Dendritic cell treated with granulocyte-macrophage colony-stimulating factor and Interleukin-4, amounts not matched to agents 40 ng/mL and 50 ng/mL, for 4 days (primary cell): ENCODE data around the gene RNF208.

Experiments
- H3K27ac Mint-ChIP-seq: one replicate; pipeline ENCODE4 v1.8.0; 2022; ENCODE audit warnings: mild to moderate bottlenecking, mixed read lengths
- H3K27me3 Mint-ChIP-seq: one replicate; pipeline ENCODE4 v1.8.0; 2022; ENCODE audit warnings: mild to moderate bottlenecking, mixed read lengths
- H3K36me3 Mint-ChIP-seq: one replicate; pipeline ENCODE4 v1.8.0; 2022; ENCODE audit warnings: low read depth, mixed read lengths
- H3K4me1 Mint-ChIP-seq: one replicate; pipeline ENCODE4 v1.8.0; 2022; ENCODE audit warnings: low read depth, mixed read lengths
- H3K4me3 Mint-ChIP-seq: one replicate; pipeline ENCODE4 v1.8.0; 2022; ENCODE audit warnings: mild to moderate bottlenecking, moderate library complexity, mixed read lengths
- H3K9me3 Mint-ChIP-seq: one replicate; pipeline ENCODE4 v1.8.0; 2022; ENCODE audit warnings: mixed read lengths
- intact Hi-C: fragments of 100-400 bp; cut with micrococcal nuclease; formaldehyde crosslinking; loops from one replicate; pipeline ENCODE4 v1.15.0; 2022

Gene RNF208

DNA sequence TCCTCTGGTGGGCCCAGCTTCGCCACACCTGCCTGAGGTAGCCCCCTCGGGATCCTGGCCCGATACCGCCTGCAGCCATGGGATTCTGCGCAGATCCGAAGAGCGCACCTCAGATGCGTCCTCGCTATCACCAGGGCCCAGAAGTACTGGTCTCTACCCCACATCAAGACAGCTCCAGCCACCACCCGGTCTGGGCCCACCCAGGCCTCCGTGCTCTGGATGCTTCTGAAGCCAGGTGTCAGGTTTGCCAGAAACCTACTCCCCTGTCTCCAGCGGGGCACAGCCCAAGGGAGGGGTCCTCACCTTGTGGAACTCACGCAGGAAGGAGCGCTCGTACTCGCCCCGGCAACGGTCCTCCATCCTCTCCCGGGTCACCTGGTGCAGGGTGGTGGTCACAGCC lies 36.1 kb downstream of the RNF208 start:
- H3K4me3 Mint-ChIP-seq, result no peak overlapping the region
- H3K4me1 Mint-ChIP-seq, result peaks cover 50% of the 10 kb centered on the region
- H3K27me3 Mint-ChIP-seq, result no peaks in the 10 kb centered on the region
- intact Hi-C loops, result loop anchor here (5.0 kb wide), 1 partner anchor 36 kb away; the partner anchor contains the start of gene RNF208
- H3K9me3 Mint-ChIP-seq, result no peaks in the 10 kb centered on the region
- no peak overlapping the region for H3K27ac Mint-ChIP-seq
- H3K36me3 Mint-ChIP-seq, result peaks cover 95% of the 10 kb centered on the region

DNA sequence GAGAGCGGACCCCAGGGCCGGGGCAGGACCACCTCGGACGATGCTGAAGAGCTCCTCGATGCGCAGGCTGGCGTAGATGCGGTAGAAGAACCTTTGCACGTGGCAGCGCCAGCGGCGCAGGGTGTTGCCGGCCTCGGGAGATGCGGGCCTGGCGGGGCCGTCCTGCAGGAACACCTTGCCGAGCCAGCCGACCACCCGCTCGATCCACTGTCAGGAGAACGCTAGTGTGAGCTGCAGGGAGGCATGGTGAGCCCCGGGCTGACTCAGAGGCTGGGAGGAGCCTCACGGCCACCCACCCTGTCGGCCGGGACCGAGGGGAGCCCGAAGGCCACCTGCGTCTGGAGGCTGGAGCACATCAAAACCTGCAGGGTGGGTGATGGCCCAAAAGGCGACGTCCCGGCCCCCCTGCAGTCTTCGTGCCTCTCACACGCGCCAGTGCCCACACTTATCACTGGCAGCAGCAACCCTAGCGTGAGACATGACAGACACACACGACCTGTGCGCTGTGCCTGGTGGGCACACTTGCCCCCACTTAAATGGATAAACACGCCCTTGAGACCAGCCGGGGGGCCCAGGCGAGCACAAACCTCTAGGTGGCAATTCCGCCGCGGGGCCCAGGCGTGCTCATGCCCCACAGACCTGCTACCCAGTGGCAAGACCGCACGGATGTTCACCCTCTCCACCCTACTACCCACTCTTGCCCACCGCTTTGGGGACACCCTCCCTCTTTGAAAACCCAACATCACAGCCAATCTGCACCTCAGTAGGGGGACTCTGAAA lies 37.0 kb downstream of the RNF208 start:
- Mint-ChIP-seq H3K9me3 (no peaks in the 10 kb centered on the region), H3K4me3 (no peak overlapping the region)
- intact Hi-C loops, result loop anchor here (5.0 kb wide), 1 partner anchor 37 kb away; the partner anchor contains the start of gene RNF208

DNA sequence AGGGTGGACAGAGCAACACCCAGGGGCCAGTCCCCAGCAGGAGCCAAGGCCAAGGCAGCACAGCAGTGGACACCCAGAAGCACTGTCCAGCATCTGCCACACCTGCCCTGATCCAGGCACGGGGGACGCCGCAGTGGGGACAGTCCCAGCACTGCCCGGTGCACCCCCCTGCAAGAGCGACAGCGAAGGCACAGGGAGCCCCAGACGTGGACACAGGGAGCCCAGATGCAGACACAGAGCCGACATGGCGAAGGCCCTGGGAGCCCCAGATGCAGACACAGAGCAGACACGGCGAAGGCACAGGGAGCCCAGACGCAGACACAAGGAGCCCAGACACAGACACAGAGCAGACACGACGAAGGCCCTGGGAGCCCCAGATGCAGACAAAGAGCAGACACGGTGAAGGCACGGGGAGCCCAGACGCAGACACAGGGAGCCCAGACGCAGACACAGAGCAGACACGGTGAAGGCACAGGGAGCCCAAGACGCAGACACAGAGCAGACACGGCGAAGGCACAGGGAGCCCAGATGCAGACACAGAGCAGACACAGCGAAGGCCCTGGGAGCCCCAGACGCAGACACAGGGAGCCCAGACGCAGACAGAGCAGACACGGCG lies 38.0 kb downstream of the RNF208 start:
- no peak overlapping the region for H3K27ac Mint-ChIP-seq
- H3K4me3 Mint-ChIP-seq, result no peak overlapping the region
- H3K4me1 Mint-ChIP-seq, result peaks cover 32% of the 10 kb centered on the region
- H3K36me3 Mint-ChIP-seq, result peaks cover 95% of the 10 kb centered on the region
- no peaks in the 10 kb centered on the region for H3K27me3 Mint-ChIP-seq
- no peaks in the 10 kb centered on the region for H3K9me3 Mint-ChIP-seq
- intact Hi-C loops, result no loop called here

More for the DNA sequence above, 37.0 kb downstream of the RNF208 start:
- no peak overlapping the region for H3K27ac Mint-ChIP-seq
- H3K36me3 Mint-ChIP-seq, result peaks cover 95% of the 10 kb centered on the region
- peaks cover 42% of the 10 kb centered on the region for H3K4me1 Mint-ChIP-seq
- H3K27me3 Mint-ChIP-seq, result no peaks in the 10 kb centered on the region

DNA sequence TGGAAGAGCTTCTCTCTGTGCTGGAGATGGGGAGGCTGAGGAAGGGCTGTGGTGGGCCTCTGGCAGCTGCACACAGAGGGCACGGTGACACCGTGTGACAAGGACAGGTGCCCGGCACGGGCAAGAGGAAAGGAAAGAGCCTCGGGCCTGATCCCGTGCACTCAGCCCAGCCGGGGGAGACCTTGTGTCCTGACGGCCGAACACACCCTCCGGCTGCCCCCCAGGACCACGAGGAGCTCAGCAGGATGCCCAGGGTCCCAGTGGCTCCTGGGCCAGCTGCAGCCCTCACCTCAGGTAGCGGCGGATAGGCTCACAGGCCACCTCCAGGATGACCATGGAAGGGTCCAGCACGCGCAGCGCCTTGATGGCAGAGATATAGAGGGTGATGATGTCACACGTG lies 39.2 kb downstream of the RNF208 start:
- H3K36me3 Mint-ChIP-seq, result peaks cover 95% of the 10 kb centered on the region
- no peak overlapping the region for H3K4me3 Mint-ChIP-seq
- no peaks in the 10 kb centered on the region for H3K27me3 Mint-ChIP-seq
- H3K9me3 Mint-ChIP-seq, result no peaks in the 10 kb centered on the region
- intact Hi-C loops, result no loop called here
- H3K4me1 Mint-ChIP-seq, result peaks cover 28% of the 10 kb centered on the region
- H3K27ac Mint-ChIP-seq, result no peak overlapping the region

DNA sequence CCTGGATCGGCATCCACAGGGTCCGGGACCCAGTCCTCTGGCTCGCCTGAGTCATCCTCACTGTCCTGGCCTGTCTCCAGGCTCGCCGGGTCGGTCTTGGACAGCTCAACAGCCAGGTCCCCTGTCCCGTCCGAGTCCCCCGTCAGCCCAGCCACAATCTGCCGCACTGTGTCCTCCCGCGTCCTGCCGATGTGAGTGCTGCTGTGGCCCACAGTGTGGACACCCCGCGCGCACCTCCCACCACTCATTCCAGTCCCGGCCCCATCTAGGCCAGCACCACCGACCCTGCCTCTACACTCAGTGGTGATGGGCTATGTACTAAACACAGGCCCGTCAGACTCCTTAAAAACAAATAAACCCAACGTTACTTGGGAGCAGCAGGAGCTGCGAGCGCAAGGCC lies 40.4 kb downstream of the RNF208 start:
- intact Hi-C loops, result no loop called here
- Mint-ChIP-seq H3K36me3 (peaks cover 98% of the 10 kb centered on the region), H3K27ac (no peak overlapping the region), H3K27me3 (no peaks in the 10 kb centered on the region), H3K4me1 (peaks cover 16% of the 10 kb centered on the region), H3K9me3 (no peaks in the 10 kb centered on the region), H3K4me3 (no peak overlapping the region)

DNA sequence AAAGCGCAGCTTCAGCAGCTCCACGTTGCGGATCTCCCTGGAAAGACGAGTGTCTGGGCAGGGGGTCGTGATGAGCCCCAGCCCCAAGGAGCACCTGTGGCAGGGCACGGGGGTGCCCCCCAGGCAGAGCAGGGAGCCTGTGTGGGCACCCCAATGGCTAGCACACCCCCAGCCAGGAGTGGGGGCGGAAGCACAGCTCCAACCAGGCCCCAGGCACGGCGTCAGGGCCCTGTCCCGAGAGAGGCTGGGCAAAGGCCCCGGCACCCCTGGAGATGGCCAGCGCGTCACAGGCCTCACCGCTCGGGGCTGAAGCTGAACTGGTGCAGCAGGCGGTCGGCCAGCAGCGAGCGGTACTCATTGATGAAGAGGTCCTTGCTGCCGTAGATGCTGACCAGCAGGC lies 41.5 kb downstream of the RNF208 start:
- H3K4me1 Mint-ChIP-seq, result peaks cover 7% of the 10 kb centered on the region
- intact Hi-C loops, result no loop called here
- H3K36me3 Mint-ChIP-seq, result peaks cover 87% of the 10 kb centered on the region

DNA sequence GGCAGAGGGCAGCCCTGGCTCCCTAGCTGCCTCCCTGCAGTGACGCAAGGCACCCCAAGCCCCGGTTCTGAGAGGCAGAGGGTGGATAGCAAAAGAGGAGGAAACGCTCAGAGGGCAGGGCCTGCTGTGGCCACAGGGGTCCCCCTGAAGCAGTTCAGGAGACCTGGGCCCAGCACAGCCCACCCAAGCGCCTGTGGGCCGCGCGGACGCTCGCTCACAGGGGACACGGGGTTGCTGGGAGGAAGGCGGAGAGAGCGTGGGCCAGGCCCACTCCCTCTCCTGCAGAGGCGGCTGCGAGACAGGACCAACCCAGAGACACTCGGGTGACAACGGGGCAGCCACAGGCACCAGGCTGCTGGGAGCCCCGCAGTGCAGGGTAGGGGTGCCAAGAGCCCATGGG lies 42.3 kb downstream of the RNF208 start:
- Mint-ChIP-seq H3K4me3 (no peak overlapping the region), H3K27me3 (peaks cover 2% of the 10 kb centered on the region), H3K27ac (no peak overlapping the region), H3K9me3 (no peaks in the 10 kb centered on the region), H3K36me3 (peaks cover 79% of the 10 kb centered on the region), H3K4me1 (peaks cover 5% of the 10 kb centered on the region)
- intact Hi-C loops, result loop anchor here (10.0 kb wide), 1 partner anchor 55 kb away; no protein-coding TSS in a partner anchor

More for the DNA sequence above, 41.5 kb downstream of the RNF208 start:
- H3K4me3 Mint-ChIP-seq, result no peak overlapping the region
- H3K27me3 Mint-ChIP-seq, result peaks cover 2% of the 10 kb centered on the region
- H3K27ac Mint-ChIP-seq, result no peak overlapping the region
- H3K9me3 Mint-ChIP-seq, result no peaks in the 10 kb centered on the region

DNA sequence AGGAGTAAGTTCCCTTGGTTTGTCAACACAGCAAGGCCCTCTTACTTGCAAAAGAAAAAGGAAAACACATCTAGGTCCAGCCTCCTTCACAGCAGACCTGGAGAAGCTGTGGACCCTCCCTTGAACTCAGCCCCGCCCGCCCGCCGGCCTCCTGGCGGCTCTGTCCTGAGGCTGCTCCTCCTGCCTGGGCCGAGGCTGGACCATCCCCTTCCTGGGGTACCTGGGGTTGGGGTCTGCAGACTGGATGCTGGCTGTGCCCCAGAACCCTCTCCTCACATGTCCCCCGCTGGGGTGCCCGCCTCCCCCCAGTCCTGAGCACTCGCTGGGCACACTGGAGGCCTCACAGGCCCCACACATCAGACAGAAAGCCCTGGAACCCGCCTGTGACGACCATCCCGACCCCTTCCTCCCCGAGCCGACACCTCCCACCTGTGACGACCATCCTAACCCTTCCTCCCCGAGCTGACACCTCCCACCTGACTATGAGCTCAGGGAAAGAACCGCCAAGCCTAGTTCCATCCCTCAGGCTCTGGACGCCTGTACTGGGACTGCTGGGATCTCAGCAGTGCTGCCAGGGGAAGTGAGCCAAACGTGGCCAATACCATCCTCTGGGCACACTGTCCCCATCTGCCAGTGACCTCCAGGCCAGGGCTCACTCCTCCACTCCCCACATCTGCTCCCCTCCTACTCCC lies 43.0 kb downstream of the RNF208 start:
- Mint-ChIP-seq H3K27ac (no peak overlapping the region), H3K4me3 (no peak overlapping the region), H3K36me3 (peaks cover 73% of the 10 kb centered on the region), H3K4me1 (no peaks in the 10 kb centered on the region), H3K9me3 (no peaks in the 10 kb centered on the region), H3K27me3 (peaks cover 2% of the 10 kb centered on the region)
- intact Hi-C loops, result loop anchor here (10.0 kb wide), 1 partner anchor 54 kb away; no protein-coding TSS in a partner anchor

DNA sequence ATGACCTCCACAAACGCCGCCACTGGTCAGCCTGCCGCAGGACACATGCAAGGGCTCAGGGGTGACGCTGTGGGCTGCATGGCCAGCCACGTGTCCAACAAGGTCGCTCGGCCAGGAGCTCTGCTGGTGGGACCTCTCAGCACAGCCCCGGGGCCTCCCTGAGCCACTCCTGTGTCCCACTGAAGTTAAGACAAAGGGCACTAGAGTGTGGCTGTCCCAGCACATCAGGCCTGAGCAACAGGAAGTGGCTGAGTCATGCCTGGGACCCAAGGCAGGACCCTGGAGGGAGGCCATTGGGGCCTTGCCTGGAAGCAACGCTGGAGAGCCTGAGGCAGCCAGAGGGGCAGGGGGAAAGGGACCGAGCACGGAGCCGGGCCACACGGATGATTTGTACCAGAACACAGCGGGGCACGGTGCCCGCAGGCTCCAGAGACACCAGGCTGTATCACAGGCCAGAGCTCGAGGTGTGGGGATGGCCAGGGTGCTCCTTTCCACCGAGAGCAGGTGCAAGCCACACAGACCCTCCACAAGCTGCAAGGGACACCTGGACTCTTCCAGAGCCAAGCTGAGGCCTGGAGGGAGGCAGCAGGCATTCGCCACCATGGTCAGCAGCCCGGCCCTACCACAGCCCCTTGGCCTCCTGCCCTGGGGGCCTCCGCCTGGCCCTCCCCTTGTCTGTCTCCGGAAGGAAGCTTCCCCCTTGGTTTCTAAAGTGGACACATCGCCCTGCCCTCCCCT lies 43.7 kb downstream of the RNF208 start:
- intact Hi-C loops, result loop anchor here (10.0 kb wide), 1 partner anchor 54 kb away; no protein-coding TSS in a partner anchor
- no peaks in the 10 kb centered on the region for H3K9me3 Mint-ChIP-seq
- no peak overlapping the region for H3K27ac Mint-ChIP-seq
- H3K36me3 Mint-ChIP-seq, result peaks cover 65% of the 10 kb centered on the region
- H3K4me1 Mint-ChIP-seq, result peaks cover 4% of the 10 kb centered on the region
- H3K27me3 Mint-ChIP-seq, result peaks cover 7% of the 10 kb centered on the region
- no peak overlapping the region for H3K4me3 Mint-ChIP-seq

DNA sequence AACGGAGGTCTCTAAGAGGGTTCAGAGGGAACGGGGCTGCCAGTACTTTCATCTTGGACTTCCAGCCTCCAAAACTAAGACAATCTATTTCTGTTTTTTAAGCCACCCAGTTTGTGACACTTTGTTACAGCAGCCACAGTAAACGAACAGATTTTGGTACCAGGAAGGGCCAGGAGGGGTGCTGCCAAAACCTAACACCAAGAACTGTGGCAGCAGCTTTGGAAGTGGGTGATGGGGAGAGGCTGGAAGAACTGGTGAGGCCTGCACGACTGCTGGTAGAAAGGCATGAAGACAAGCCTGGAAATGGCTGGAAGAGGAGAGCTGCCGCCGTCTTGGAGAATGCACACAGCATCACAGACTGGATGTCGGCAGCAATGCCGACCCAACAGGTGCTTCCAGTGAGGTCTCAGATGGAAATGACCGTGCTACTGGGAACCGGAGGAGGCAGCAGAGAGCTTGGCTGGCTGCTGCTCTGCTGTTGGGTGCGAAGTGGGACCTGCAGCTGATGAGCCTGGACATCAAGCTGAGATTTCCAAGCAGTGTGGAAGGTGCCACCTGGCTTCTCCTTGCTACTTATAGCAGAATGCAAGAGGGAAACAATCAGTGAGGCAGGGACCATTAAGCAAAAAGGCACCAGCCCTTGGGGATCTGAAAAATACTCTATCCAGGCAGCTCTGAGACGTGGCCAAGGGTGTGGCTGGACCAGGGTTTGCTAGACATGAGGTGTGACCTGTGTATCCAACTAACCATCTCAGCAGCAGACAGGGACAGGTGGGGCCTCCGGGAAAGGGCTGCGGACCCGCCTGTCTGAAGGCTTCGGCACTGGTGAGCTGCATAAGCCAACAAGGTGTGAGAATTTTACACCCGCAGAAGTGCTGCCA lies 45.5 kb downstream of the RNF208 start:
- Mint-ChIP-seq H3K36me3 (peaks cover 47% of the 10 kb centered on the region), H3K27ac (no peak overlapping the region), H3K27me3 (peaks cover 24% of the 10 kb centered on the region), H3K9me3 (no peaks in the 10 kb centered on the region), H3K4me3 (no peak overlapping the region), H3K4me1 (peaks cover 8% of the 10 kb centered on the region)
- intact Hi-C loops, result loop anchor here (10.0 kb wide), 1 partner anchor 52 kb away; no protein-coding TSS in a partner anchor

DNA sequence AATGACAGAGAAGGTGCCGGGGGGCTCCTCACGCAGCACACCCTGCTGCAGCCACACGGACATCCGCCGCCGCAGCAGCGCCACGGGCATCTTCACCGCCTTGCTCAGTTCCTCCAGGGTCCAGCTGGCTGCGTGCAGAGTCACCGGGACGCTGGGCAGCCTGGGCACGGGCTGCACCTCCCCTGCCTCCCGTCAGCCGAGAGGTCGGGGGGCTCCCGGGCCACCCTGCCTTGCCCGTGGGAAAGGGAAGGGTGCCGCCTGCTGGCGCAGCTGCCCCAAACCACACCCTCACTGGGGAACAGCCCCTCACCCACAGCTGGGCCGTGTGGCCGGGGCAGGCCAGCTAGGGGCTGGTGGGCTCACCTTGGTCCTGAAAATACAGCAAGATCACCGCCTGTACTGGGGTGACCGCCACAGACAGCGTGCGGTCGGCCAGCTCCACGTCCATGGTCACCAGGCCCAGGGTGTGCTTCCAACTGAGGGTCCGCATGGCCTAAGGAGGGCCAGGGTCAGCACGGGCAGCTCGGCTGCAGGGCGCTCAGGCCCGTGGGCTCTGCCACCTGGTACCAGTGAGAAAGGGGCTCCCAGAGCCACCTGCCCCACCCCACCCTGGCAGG lies 46.6 kb downstream of the RNF208 start:
- H3K9me3 Mint-ChIP-seq, result no peaks in the 10 kb centered on the region
- intact Hi-C loops, result loop anchor here (10.0 kb wide), 1 partner anchor 51 kb away; no protein-coding TSS in a partner anchor

DNA sequence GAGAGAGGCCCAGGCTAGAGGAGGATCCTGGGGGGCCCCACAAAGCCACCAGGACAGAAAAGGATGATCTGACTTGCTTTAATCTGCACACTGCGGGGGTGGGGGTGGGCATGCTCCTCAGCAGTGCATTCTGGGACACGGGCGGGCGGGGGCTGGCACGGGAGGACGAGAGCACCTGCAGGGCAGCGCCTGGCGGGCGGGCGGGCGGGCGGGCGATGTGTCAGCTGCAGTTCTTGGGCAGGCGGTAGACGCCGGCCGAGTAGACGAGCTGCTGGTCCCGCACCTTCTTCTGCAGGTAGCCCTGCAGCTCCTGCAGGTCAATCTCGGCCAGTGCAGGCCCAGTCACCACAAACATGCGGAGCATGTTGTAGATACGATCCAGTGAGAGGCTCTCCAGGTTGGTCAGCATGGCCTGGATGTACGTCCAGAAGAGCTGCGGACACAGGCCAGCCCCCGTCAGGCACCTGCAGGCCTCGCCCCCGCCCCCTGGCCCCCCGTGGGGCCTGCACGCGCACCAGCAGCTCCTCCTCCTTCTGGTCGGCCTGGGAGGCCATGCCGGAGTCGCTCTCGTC lies 47.2 kb downstream of the RNF208 start:
- Mint-ChIP-seq H3K9me3 (no peaks in the 10 kb centered on the region), H3K4me3 (no peak overlapping the region), H3K27ac (no peak overlapping the region), H3K27me3 (peaks cover 42% of the 10 kb centered on the region), H3K36me3 (peaks cover 30% of the 10 kb centered on the region), H3K4me1 (peaks cover 8% of the 10 kb centered on the region)
- intact Hi-C loops, result loop anchor here (10.0 kb wide), 1 partner anchor 50 kb away; no protein-coding TSS in a partner anchor

More for the DNA sequence above, 46.6 kb downstream of the RNF208 start:
- Mint-ChIP-seq H3K4me1 (peaks cover 8% of the 10 kb centered on the region), H3K27ac (no peak overlapping the region), H3K36me3 (peaks cover 36% of the 10 kb centered on the region), H3K27me3 (peaks cover 35% of the 10 kb centered on the region), H3K4me3 (no peak overlapping the region)
